BLaER1 treated with 17β-estradiol and CSF1 and Interleukin-3, amounts not matched to agents 10 nM and 100 nM (cell line): ENCODE data around the gene DOCK10.

ENCODE experiments used
- H3K27ac ChIP-seq, 11 experiments: shearing (Covaris generic); formaldehyde crosslinking; 2 replicates each; pipeline ENCODE4 v1.8.1; 2022
- H3K27me3 ChIP-seq, 11 experiments: shearing (Covaris generic); formaldehyde crosslinking; 2 replicates each; pipeline ENCODE4 v1.8.1; 2022
- H3K36me3 ChIP-seq, 11 experiments: shearing (Covaris generic); formaldehyde crosslinking; 2 replicates each; pipeline ENCODE4 v1.8.1; 2022
- H3K4me1 ChIP-seq, 10 experiments: shearing (Covaris generic); formaldehyde crosslinking; 2 replicates each; pipeline ENCODE4 v1.8.1; 2022
- H3K4me2 ChIP-seq, 11 experiments: shearing (Covaris generic); formaldehyde crosslinking; 2 replicates each; pipeline ENCODE4 v1.8.1; 2022
- H3K4me3 ChIP-seq, 10 experiments: shearing (Covaris generic); formaldehyde crosslinking; 2 replicates each; pipeline ENCODE4 v1.8.1; 2022
- H3K9ac ChIP-seq, 11 experiments: shearing (Covaris generic); formaldehyde crosslinking; 2 replicates each; pipeline ENCODE4 v1.8.1; 2022
- H3K9me3 ChIP-seq, 11 experiments: shearing (Covaris generic); formaldehyde crosslinking; replicated peaks in 1 of 11; 2 replicates each; pipeline ENCODE4 v1.8.1; 2022
- H4K20me1 ChIP-seq, 11 experiments: shearing (Covaris generic); formaldehyde crosslinking; 2 replicates each; pipeline ENCODE4 v1.8.1; 2022
- Cebpa-rat ChIP-seq, 11 experiments: shearing (Covaris generic); IDR thresholded peaks; 2 replicates each; pipeline ENCODE4 v1.8.1; 2022

The DOCK10 gene

GRCh38 chr2:224876522-224876921, 165.7 kb downstream of the DOCK10 start:
- no peaks in the 10 kb centered on the region for H4K20me1 ChIP-seq

GRCh38 chr2:224875841-224876240, 166.4 kb downstream of the DOCK10 start:
- Histone ChIP-seq H3K9me3 (peaks cover 0 to 8% (median 0%) of the 10 kb centered on the region in 11 experiments; a peak in 5 of 22 replicates), H3K9ac (peak overlapping the region in 7 of 11 experiments; percentile 5 to 49 (median 25); a peak in 4 of 22 replicates), H4K20me1 (no peaks in the 10 kb centered on the region), H3K36me3 (peaks cover 73 to 98% (median 93%) of the 10 kb centered on the region in 11 experiments), H3K27ac (peak overlapping the region in 9 of 11 experiments; percentile 32 to 71 (median 62); a peak in 16 of 22 replicates), H3K4me1 (peaks cover 21 to 42% (median 27%) of the 10 kb centered on the region in 10 experiments), H3K27me3 (no peaks in the 10 kb centered on the region), H3K4me2 (peak overlapping the region; percentile 37 to 65 (median 54); a peak in 21 of 22 replicates), H3K4me3 (no peak overlapping the region)
- no peak for TF ChIP-seq Cebpa-rat (IDR thresholded peaks at IDR 0.05)

More at GRCh38 chr2:224876522-224876921, 165.7 kb downstream of the DOCK10 start:
- Histone ChIP-seq H3K4me2 (peak overlapping the region; percentile 37 to 65 (median 54)), H3K4me3 (no peak overlapping the region), H3K27ac (peak overlapping the region in 9 of 11 experiments; percentile 32 to 71 (median 62); a peak in 18 of 22 replicates), H3K4me1 (peaks cover 22 to 42% (median 28%) of the 10 kb centered on the region in 10 experiments), H3K9ac (peak overlapping the region in 6 of 11 experiments; percentile 5 to 49 (median 18); a peak in 9 of 22 replicates), H3K36me3 (peaks cover 71 to 98% (median 93%) of the 10 kb centered on the region in 11 experiments), H3K9me3 (peaks cover 0 to 3% (median 0%) of the 10 kb centered on the region in 11 experiments; a peak in 5 of 22 replicates), H3K27me3 (no peaks in the 10 kb centered on the region)
- TF ChIP-seq Cebpa-rat (IDR thresholded peaks at IDR 0.05) = no peak

GRCh38 chr2:224875153-224875552, 167.1 kb downstream of the DOCK10 start:
- peaks cover 21 to 42% (median 27%) of the 10 kb centered on the region in 10 experiments for H3K4me1 ChIP-seq
- peak overlapping the region in 2 of 11 experiments; percentile 54 to 65; a peak in 4 of 22 replicates for H3K4me2 ChIP-seq
- peaks cover 73 to 98% (median 93%) of the 10 kb centered on the region in 11 experiments for H3K36me3 ChIP-seq
- H3K27me3 ChIP-seq = no peaks in the 10 kb centered on the region
- TF ChIP-seq Cebpa-rat (IDR thresholded peaks at IDR 0.05) = no peak
- H3K27ac ChIP-seq = peak overlapping the region in 1 of 11 experiments; percentile 65; a peak in 1 of 22 replicates
- H3K9me3 ChIP-seq = peaks cover 0 to 8% (median 0%) of the 10 kb centered on the region in 11 experiments; a peak in 5 of 22 replicates
- no peak overlapping the region for H3K4me3 ChIP-seq
- no peak overlapping the region for H3K9ac ChIP-seq
- H4K20me1 ChIP-seq = no peaks in the 10 kb centered on the region

GRCh38 chr2:224871813-224872212, 170.5 kb downstream of the DOCK10 start:
- Histone ChIP-seq H3K27ac (no peak overlapping the region), H3K36me3 (peaks cover 76 to 98% (median 93%) of the 10 kb centered on the region in 11 experiments), H4K20me1 (no peaks in the 10 kb centered on the region), H3K9ac (no peak overlapping the region), H3K27me3 (no peaks in the 10 kb centered on the region), H3K4me2 (no peak overlapping the region), H3K9me3 (peaks cover 0 to 8% (median 0%) of the 10 kb centered on the region in 11 experiments; a peak in 4 of 22 replicates), H3K4me1 (peaks cover 14 to 18% (median 16%) of the 10 kb centered on the region in 10 experiments), H3K4me3 (no peak overlapping the region)
- TF ChIP-seq Cebpa-rat (IDR thresholded peaks at IDR 0.05) = no peak

GRCh38 chr2:224870341-224870740, 171.9 kb downstream of the DOCK10 start:
- no peak overlapping the region for H3K27ac ChIP-seq
- H3K36me3 ChIP-seq = peaks cover 90 to 100% (median 100%) of the 10 kb centered on the region in 11 experiments
- H3K27me3 ChIP-seq = no peaks in the 10 kb centered on the region
- H4K20me1 ChIP-seq = no peaks in the 10 kb centered on the region
- no peak overlapping the region for H3K4me2 ChIP-seq
- H3K9me3 ChIP-seq = peaks cover 0 to 8% (median 0%) of the 10 kb centered on the region in 11 experiments; a peak in 4 of 22 replicates
- H3K4me3 ChIP-seq = no peak overlapping the region
- peaks cover 0 to 4% (median 1%) of the 10 kb centered on the region in 10 experiments; a peak in 11 of 20 replicates for H3K4me1 ChIP-seq
- TF ChIP-seq Cebpa-rat (IDR thresholded peaks at IDR 0.05) = no peak
- no peak overlapping the region for H3K9ac ChIP-seq

- H3K9me3 ChIP-seq = peaks cover 0 to 8% (median 0%) of the 10 kb centered on the region in 11 experiments; a peak in 4 of 22 replicates
- H3K27me3 ChIP-seq = no peaks in the 10 kb centered on the region
- H3K27ac ChIP-seq = no peak overlapping the region
- H3K4me1 ChIP-seq = no peaks in the 10 kb centered on the region
- peaks cover 92 to 100% (median 100%) of the 10 kb centered on the region in 11 experiments for H3K36me3 ChIP-seq
- H3K4me2 ChIP-seq = no peak overlapping the region
- no peak overlapping the region for H3K4me3 ChIP-seq
- no peaks in the 10 kb centered on the region for H4K20me1 ChIP-seq
- no peak overlapping the region for H3K9ac ChIP-seq
- no peak for TF ChIP-seq Cebpa-rat (IDR thresholded peaks at IDR 0.05)
Measured at GRCh38 chr2:224869601-224870233, 172.6 kb downstream of the DOCK10 start.

- Histone ChIP-seq H3K4me2 (no peak overlapping the region), H3K36me3 (peaks cover 86 to 100% (median 100%) of the 10 kb centered on the region in 11 experiments), H3K9me3 (no peaks in the 10 kb centered on the region), H4K20me1 (no peaks in the 10 kb centered on the region), H3K27me3 (no peaks in the 10 kb centered on the region), H3K9ac (no peak overlapping the region), H3K4me1 (no peaks in the 10 kb centered on the region), H3K4me3 (no peak overlapping the region), H3K27ac (no peak overlapping the region)
- TF ChIP-seq Cebpa-rat (IDR thresholded peaks at IDR 0.05) = no peak
Measured at GRCh38 chr2:224865016-224865415, 177.3 kb downstream of the DOCK10 start.

- H3K36me3 ChIP-seq = peaks cover 92 to 100% (median 98%) of the 10 kb centered on the region in 11 experiments
- H3K9me3 ChIP-seq = no peaks in the 10 kb centered on the region
- H3K27me3 ChIP-seq = no peaks in the 10 kb centered on the region
- no peak overlapping the region for H3K27ac ChIP-seq
- no peak overlapping the region for H3K9ac ChIP-seq
- no peak overlapping the region for H3K4me3 ChIP-seq
- H4K20me1 ChIP-seq = no peaks in the 10 kb centered on the region
- no peak overlapping the region for H3K4me2 ChIP-seq
- no peak for TF ChIP-seq Cebpa-rat (IDR thresholded peaks at IDR 0.05)
- H3K4me1 ChIP-seq = no peaks in the 10 kb centered on the region
Measured at GRCh38 chr2:224861266-224861665, 181.0 kb downstream of the DOCK10 start.

GRCh38 chr2:224860786-224861185, 181.5 kb downstream of the DOCK10 start:
- no peak overlapping the region for H3K4me2 ChIP-seq
- no peaks in the 10 kb centered on the region for H3K9me3 ChIP-seq
- no peaks in the 10 kb centered on the region for H3K4me1 ChIP-seq
- TF ChIP-seq Cebpa-rat (IDR thresholded peaks at IDR 0.05) = no peak
- no peaks in the 10 kb centered on the region for H4K20me1 ChIP-seq
- H3K36me3 ChIP-seq = peaks cover 92 to 100% (median 98%) of the 10 kb centered on the region in 11 experiments
- no peak overlapping the region for H3K9ac ChIP-seq
- H3K27ac ChIP-seq = no peak overlapping the region
- no peaks in the 10 kb centered on the region for H3K27me3 ChIP-seq
- no peak overlapping the region for H3K4me3 ChIP-seq
